ENCODE data around the gene TMEM150C. TPM values are rescaled to one million over a fixed set of nuclear protein-coding genes. Genes with fewer than 3 reads are reported as not detected.

Gene TMEM150C
- total RNA-seq, 1 experiment from 2014 or later = 2.7 TPM

DNA sequence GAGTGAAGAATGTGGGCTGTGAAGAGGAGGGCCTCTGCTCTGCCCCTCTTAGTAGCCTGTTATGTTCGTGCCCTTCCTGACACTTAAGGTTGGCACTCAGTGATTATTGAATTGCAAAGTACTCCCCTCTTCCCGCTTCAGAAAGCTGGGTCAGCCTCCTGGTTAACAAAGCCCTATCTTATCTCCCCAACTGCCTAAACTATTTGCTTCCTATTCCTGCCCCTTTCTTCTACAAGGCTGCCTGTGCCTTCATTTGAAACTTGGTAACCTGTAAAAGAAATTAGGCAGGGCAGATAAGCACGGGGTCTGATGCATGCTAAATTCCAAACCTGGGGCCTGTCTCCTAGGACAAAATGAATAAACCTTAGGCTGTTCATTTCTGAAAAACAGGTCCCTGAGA is 23.1 kb upstream of the TMEM150C start:
- Mint-ChIP-seq H3K4me3 (no peak overlapping the region), H3K27me3 (ENCODE audit: low read depth) (no peaks in the 10 kb centered on the region), H3K27ac (peak overlapping the region; percentile 55), H3K4me1 (peaks cover 50% of the 10 kb centered on the region), H3K9me3 (no peaks in the 10 kb centered on the region), H3K36me3 (no peaks in the 10 kb centered on the region)
- TF ChIP-seq GRHL2 (CRISPR knock-in tag; IDR thresholded peaks at IDR 0.05; ENCODE audit: insufficient replicate concordance, severe bottlenecking) = no peak
- TF ChIP-seq, protein P1, sequence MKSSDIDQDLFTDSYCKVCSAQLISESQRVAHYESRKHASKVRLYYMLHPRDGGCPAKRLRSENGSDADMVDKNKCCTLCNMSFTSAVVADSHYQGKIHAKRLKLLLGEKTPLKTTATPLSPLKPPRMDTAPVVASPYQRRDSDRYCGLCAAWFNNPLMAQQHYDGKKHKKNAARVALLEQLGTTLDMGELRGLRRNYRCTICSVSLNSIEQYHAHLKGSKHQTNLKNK (CRISPR knock-in tag; IDR thresholded peaks at IDR 0.05) = no peak
- TF ChIP-seq JAZF1 (CRISPR knock-in tag; IDR thresholded peaks at IDR 0.05) = no peak
- TF ChIP-seq OVOL2 (CRISPR knock-in tag; IDR thresholded peaks at IDR 0.05; ENCODE audit: borderline replicate concordance) = no peak
- TF ChIP-seq, protein P2, sequence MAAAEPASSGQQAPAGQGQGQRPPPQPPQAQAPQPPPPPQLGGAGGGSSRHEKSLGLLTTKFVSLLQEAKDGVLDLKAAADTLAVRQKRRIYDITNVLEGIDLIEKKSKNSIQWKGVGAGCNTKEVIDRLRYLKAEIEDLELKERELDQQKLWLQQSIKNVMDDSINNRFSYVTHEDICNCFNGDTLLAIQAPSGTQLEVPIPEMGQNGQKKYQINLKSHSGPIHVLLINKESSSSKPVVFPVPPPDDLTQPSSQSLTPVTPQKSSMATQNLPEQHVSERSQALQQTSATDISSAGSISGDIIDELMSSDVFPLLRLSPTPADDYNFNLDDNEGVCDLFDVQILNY (CRISPR knock-in tag; IDR thresholded peaks at IDR 0.05) = no peak
- TF ChIP-seq ZBTB21 (CRISPR knock-in tag; IDR thresholded peaks at IDR 0.05; ENCODE audit: borderline replicate concordance) = no peak
- TF ChIP-seq EMX1 (CRISPR knock-in tag; IDR thresholded peaks at IDR 0.05) = no peak
- no peak for TF ChIP-seq ZNF219 (CRISPR knock-in tag; IDR thresholded peaks at IDR 0.05; ENCODE audit: borderline replicate concordance)
- TF ChIP-seq, protein P3, sequence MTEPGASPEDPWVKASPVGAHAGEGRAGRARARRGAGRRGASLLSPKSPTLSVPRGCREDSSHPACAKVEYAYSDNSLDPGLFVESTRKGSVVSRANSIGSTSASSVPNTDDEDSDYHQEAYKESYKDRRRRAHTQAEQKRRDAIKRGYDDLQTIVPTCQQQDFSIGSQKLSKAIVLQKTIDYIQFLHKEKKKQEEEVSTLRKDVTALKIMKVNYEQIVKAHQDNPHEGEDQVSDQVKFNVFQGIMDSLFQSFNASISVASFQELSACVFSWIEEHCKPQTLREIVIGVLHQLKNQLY (CRISPR knock-in tag; IDR thresholded peaks at IDR 0.05) = no peak
- TF ChIP-seq RORB (CRISPR knock-in tag; IDR thresholded peaks at IDR 0.05) = no peak
- TF ChIP-seq, protein P4, sequence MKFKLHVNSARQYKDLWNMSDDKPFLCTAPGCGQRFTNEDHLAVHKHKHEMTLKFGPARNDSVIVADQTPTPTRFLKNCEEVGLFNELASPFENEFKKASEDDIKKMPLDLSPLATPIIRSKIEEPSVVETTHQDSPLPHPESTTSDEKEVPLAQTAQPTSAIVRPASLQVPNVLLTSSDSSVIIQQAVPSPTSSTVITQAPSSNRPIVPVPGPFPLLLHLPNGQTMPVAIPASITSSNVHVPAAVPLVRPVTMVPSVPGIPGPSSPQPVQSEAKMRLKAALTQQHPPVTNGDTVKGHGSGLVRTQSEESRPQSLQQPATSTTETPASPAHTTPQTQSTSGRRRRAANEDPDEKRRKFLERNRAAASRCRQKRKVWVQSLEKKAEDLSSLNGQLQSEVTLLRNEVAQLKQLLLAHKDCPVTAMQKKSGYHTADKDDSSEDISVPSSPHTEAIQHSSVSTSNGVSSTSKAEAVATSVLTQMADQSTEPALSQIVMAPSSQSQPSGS (CRISPR knock-in tag; IDR thresholded peaks at IDR 0.05; ENCODE audit: borderline replicate concordance, low read depth) = no peak
- TF ChIP-seq NFE2L1 (CRISPR knock-in tag; IDR thresholded peaks at IDR 0.05) = no peak
- no peak for DNase-seq (ENCODE audit: low spot score)
- CTCF ChIA-PET = interaction anchor here (1.0 to 1.4 kb wide), 2 partner anchors 122 to 154 kb away, joined by 3 to 9 read pairs; no protein-coding TSS in a partner anchor
- POLR2A ChIA-PET = no interaction called here
- ATAC-seq = peak; percentile 54

DNA sequence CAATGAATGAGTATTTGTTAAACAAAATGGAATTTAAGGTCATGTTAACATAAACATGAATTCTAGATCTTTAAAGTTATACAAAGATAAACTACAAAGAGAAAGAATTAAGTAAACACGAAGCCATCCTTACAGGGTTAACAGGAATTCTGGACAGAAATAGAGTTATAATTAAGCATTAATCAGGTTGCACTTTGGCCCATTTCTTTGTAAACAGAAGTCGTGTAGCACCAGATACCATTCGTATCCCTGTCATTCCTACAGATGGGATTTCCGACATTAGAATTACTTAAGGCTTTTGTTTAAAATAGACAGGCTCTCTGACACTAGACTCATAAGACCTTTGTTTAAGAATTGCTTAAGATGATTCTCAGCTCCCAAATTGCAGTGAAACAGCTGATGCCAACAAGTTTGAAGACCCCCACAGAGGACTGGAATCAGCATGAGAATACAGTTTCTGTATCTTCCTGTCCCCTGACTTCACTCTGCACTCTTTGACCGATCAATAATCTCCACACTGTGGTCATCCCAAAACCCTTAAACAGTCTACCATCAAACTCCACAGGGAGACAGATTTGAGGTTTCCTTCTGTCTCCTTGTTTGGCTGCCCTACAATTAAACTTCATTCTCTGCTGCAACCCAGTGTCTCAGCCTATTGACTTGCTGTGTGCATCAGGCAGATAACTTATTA is 22.3 kb upstream of the TMEM150C start:
- Mint-ChIP-seq H3K27me3 (ENCODE audit: low read depth) (no peaks in the 10 kb centered on the region), H3K4me3 (no peak overlapping the region), H3K4me1 (peaks cover 50% of the 10 kb centered on the region), H3K9me3 (no peaks in the 10 kb centered on the region), H3K27ac (peak overlapping the region; percentile 34; the same call in 1 of the 2 replicates), H3K36me3 (no peaks in the 10 kb centered on the region)
- DNase-seq (ENCODE audit: low spot score) (no peak), ATAC-seq (no peak)
- POLR2A ChIA-PET = no interaction called here
- CTCF ChIA-PET = interaction anchor here (1.0 to 1.4 kb wide), 2 partner anchors 121 to 155 kb away, joined by 3 to 9 read pairs; no protein-coding TSS in a partner anchor
- TF ChIP-seq, protein P5, sequence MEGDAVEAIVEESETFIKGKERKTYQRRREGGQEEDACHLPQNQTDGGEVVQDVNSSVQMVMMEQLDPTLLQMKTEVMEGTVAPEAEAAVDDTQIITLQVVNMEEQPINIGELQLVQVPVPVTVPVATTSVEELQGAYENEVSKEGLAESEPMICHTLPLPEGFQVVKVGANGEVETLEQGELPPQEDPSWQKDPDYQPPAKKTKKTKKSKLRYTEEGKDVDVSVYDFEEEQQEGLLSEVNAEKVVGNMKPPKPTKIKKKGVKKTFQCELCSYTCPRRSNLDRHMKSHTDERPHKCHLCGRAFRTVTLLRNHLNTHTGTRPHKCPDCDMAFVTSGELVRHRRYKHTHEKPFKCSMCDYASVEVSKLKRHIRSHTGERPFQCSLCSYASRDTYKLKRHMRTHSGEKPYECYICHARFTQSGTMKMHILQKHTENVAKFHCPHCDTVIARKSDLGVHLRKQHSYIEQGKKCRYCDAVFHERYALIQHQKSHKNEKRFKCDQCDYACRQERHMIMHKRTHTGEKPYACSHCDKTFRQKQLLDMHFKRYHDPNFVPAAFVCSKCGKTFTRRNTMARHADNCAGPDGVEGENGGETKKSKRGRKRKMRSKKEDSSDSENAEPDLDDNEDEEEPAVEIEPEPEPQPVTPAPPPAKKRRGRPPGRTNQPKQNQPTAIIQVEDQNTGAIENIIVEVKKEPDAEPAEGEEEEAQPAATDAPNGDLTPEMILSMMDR (IDR thresholded peaks at IDR 0.05) = no peak
- no peak for TF ChIP-seq NFATC4 (CRISPR knock-in tag; IDR thresholded peaks at IDR 0.05)
- TF ChIP-seq TEAD4 (CRISPR knock-in tag; IDR thresholded peaks at IDR 0.05) = no peak
- TF ChIP-seq HMGXB4 (CRISPR knock-in tag; IDR thresholded peaks at IDR 0.05) = no peak
- TF ChIP-seq, protein P1 (CRISPR knock-in tag; IDR thresholded peaks at IDR 0.05) = no peak
- TF ChIP-seq, protein P6, sequence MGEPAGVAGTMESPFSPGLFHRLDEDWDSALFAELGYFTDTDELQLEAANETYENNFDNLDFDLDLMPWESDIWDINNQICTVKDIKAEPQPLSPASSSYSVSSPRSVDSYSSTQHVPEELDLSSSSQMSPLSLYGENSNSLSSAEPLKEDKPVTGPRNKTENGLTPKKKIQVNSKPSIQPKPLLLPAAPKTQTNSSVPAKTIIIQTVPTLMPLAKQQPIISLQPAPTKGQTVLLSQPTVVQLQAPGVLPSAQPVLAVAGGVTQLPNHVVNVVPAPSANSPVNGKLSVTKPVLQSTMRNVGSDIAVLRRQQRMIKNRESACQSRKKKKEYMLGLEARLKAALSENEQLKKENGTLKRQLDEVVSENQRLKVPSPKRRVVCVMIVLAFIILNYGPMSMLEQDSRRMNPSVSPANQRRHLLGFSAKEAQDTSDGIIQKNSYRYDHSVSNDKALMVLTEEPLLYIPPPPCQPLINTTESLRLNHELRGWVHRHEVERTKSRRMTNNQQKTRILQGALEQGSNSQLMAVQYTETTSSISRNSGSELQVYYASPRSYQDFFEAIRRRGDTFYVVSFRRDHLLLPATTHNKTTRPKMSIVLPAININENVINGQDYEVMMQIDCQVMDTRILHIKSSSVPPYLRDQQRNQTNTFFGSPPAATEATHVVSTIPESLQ (CRISPR knock-in tag; IDR thresholded peaks at IDR 0.05) = no peak
- TF ChIP-seq, protein P7, sequence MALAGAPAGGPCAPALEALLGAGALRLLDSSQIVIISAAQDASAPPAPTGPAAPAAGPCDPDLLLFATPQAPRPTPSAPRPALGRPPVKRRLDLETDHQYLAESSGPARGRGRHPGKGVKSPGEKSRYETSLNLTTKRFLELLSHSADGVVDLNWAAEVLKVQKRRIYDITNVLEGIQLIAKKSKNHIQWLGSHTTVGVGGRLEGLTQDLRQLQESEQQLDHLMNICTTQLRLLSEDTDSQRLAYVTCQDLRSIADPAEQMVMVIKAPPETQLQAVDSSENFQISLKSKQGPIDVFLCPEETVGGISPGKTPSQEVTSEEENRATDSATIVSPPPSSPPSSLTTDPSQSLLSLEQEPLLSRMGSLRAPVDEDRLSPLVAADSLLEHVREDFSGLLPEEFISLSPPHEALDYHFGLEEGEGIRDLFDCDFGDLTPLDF (CRISPR knock-in tag; IDR thresholded peaks at IDR 0.05) = no peak
- no peak for TF ChIP-seq ZNF281 (CRISPR knock-in tag; IDR thresholded peaks at IDR 0.05)
- no peak for TF ChIP-seq GRHL2 (CRISPR knock-in tag; IDR thresholded peaks at IDR 0.05; ENCODE audit: insufficient replicate concordance, severe bottlenecking)

Measured in WTC11 (cell line).